SK-N-SH treated with all-trans-retinoic acid at 6 μM for 48 hours (cell line): ENCODE data around the gene NFIL3.

ENCODE experiments used
- ATAC-seq: fragments of 200-7000 bp; cut with Tn5 transposase; 3 replicates; pipeline ENCODE4 v1.9.1; 2020; ENCODE audit warnings: mild to moderate bottlenecking, moderate library complexity
- ARNTL ChIP-seq: fragments of 450-650 bp; formaldehyde crosslinking; IDR thresholded peaks from 2 replicates; pipeline ENCODE4 v1.5.0; 2020; ENCODE audit warnings: low read depth, mild to moderate bottlenecking, moderate library complexity, borderline replicate concordance
- BACH2 ChIP-seq: fragments of 250-450 bp; sonication (Bioruptor Pico); IDR thresholded peaks from 2 replicates; pipeline ENCODE4 v1.9.0; 2021; ENCODE audit warnings: mild to moderate bottlenecking, borderline replicate concordance
- CREB5 ChIP-seq: fragments of 250-450 bp; sonication (Bioruptor Pico); IDR thresholded peaks from 2 replicates; pipeline ENCODE4 v1.5.1; 2020; ENCODE audit warnings: low read depth, mild to moderate bottlenecking, moderate library complexity
- CSDC2 ChIP-seq: fragments of 250-450 bp; sonication (Bioruptor Pico); IDR thresholded peaks from 2 replicates; pipeline ENCODE4 v1.5.0; 2020; ENCODE audit warnings: mild to moderate bottlenecking, moderate library complexity
- ESRRG ChIP-seq: fragments of 250-450 bp; sonication (Bioruptor Pico); IDR thresholded peaks from 2 replicates; pipeline ENCODE4 v1.6.1; 2021; ENCODE audit warnings: mild to moderate bottlenecking
- GLIS3 ChIP-seq: fragments of 250-450 bp; sonication (Bioruptor Pico); IDR thresholded peaks from 2 replicates; pipeline ENCODE4 v1.5.0; 2020; ENCODE audit warnings: mild to moderate bottlenecking, moderate library complexity
- OSR1 ChIP-seq: fragments of 250-450 bp; sonication (Bioruptor Pico); IDR thresholded peaks from 2 replicates; pipeline ENCODE4 v1.8.0; 2022; ENCODE audit warnings: moderate library complexity, mild to moderate bottlenecking, inconsistent platforms
- PPARA ChIP-seq: fragments of 250-450 bp; sonication (Bioruptor Pico); IDR thresholded peaks from 2 replicates; pipeline ENCODE4 v1.5.0; 2020; ENCODE audit warnings: mild to moderate bottlenecking, borderline replicate concordance
- SNAI2 ChIP-seq: fragments of 250-450 bp; sonication (Bioruptor Pico); IDR thresholded peaks from 2 replicates; pipeline ENCODE4 v1.5.0; 2020; ENCODE audit warnings: mild to moderate bottlenecking, moderate library complexity
- TCF4 ChIP-seq: fragments of 250-450 bp; sonication (Bioruptor Pico); IDR thresholded peaks from 2 replicates; pipeline ENCODE4 v1.8.0; 2021; ENCODE audit warnings: mild to moderate bottlenecking, moderate library complexity, borderline replicate concordance
- TOX ChIP-seq: fragments of 250-450 bp; sonication (Bioruptor Pico); IDR thresholded peaks from 2 replicates; pipeline ENCODE4 v1.8.0; 2021; ENCODE audit warnings: mild to moderate bottlenecking, moderate library complexity, borderline replicate concordance
- ZC3H10 ChIP-seq: fragments of 250-450 bp; sonication (Bioruptor Pico); IDR thresholded peaks from 2 replicates; pipeline ENCODE4 v1.5.1; 2021; ENCODE audit warnings: mild to moderate bottlenecking, moderate library complexity
- ZFP3 ChIP-seq: fragments of 250-450 bp; sonication (Bioruptor Pico); IDR thresholded peaks from 2 replicates; pipeline ENCODE4 v1.5.0; 2020; ENCODE audit warnings: mild to moderate bottlenecking, moderate library complexity
- ZFP30 ChIP-seq: fragments of 450-650 bp; formaldehyde crosslinking; IDR thresholded peaks from 2 replicates; pipeline ENCODE4 v1.5.0; 2022; ENCODE audit warnings: mild to moderate bottlenecking, moderate library complexity
- ZNF70 ChIP-seq: fragments of 450-650 bp; formaldehyde crosslinking; IDR thresholded peaks from 2 replicates; pipeline ENCODE4 v1.5.0; 2020; ENCODE audit warnings: mild to moderate bottlenecking, moderate library complexity
- ZNF8 ChIP-seq: fragments of 450-650 bp; formaldehyde crosslinking; IDR thresholded peaks from 2 replicates; pipeline ENCODE4 v1.5.0; 2020; ENCODE audit warnings: mild to moderate bottlenecking, moderate library complexity
- TF ChIP-seq, protein P1 (sequence below): fragments of 250-450 bp; sonication (Bioruptor Pico); IDR thresholded peaks from 2 replicates; pipeline ENCODE4 v1.5.0; 2020; ENCODE audit warnings: mild to moderate bottlenecking, moderate library complexity

NFIL3 gene

DNA sequence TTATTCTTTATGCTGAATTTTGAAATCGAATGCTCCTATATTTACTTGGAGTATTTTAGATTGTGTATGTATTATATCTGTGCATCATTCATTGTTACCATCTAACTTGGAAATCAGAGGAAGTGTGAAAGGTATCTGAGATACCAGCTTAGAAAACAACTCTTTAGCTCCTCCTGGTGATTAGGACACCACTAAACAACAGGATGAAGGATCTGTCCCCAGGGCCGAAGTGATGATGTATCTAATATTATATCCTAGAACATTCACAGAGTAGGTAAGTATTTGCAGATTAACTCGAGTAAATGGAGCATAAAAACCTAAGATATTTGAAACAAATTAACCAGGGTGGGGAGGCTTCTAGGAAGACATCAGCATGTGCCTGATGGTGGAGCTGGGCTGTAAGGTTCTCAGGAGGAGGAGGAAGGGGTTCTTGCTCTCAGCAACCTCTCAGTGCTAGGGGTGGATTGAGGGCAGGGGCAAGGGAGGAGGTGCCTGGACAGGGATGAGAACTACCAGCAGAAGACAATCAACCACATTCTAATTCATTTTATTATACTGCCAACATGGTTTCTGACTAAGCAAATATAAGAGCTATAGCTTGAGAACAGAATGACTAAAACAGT, 2.6 kb upstream of the NFIL3 start:
- TF ChIP-seq CREB5 (CRISPR knock-in tag) = no peak
- TF ChIP-seq ZNF70 (CRISPR knock-in tag) = peak; percentile 34; the same call in 1 of the 2 replicates
- peak; percentile 35 for ATAC-seq

GRCh38 chr9:91425271-91425670, 1.6 kb upstream of the NFIL3 start:
- no peak for ATAC-seq
- TF ChIP-seq TOX (CRISPR knock-in tag) = no peak
- no peak for TF ChIP-seq SNAI2
- TF ChIP-seq OSR1 (CRISPR knock-in tag) = no peak
- TF ChIP-seq ARNTL (CRISPR knock-in tag) = no peak
- TF ChIP-seq ZNF70 (CRISPR knock-in tag) = no peak
- no peak for TF ChIP-seq ZFP3 (CRISPR knock-in tag)
- no peak for TF ChIP-seq ESRRG (CRISPR knock-in tag)
- no peak for TF ChIP-seq ZNF8 (CRISPR knock-in tag)

DNA sequence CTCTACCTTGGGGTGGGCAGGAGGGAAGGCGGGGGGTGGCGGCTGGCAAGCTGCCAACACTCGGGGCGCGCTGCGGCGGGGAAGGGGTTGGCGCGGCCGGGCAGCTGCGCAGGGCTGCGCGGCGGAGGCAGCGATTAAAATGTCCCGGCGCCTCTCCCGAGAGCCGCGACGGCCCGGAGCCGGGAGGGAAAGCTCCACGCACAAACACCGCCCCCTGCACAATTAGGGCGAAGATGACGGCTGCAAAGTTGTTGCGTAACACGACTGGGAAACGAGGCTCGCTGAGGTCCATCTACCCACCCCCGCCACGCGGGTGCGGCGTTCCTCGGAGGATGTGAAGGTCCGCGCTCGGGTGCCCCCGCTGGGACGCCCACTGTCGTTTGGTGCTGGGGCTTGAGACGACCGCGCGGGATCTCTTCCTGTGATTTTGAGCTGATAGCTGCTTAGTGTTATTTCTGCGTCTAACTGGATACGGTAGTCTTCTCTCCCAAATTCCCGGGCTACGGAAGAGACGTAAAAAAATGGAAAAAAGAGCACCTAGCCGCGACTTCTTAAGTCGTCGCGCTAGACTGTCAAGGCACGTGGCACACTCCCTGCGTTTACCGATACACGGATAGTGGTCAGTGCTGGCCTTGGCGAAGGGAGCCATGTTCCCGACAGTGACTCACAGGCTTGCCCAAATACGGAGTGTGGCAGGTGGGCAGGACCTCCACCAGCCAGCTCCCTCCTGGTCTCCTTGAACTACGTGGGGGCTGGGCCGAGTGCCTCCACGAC, 958 bp upstream of the NFIL3 start:
- TF ChIP-seq OSR1 (CRISPR knock-in tag) (no peak), GLIS3 (CRISPR knock-in tag) (0 out of 2 replicates have a peak, but pooled peaks have one; percentile 44)
- TF ChIP-seq, all 23 proteins: peak for 1
- peak; percentile 54 for ATAC-seq

DNA sequence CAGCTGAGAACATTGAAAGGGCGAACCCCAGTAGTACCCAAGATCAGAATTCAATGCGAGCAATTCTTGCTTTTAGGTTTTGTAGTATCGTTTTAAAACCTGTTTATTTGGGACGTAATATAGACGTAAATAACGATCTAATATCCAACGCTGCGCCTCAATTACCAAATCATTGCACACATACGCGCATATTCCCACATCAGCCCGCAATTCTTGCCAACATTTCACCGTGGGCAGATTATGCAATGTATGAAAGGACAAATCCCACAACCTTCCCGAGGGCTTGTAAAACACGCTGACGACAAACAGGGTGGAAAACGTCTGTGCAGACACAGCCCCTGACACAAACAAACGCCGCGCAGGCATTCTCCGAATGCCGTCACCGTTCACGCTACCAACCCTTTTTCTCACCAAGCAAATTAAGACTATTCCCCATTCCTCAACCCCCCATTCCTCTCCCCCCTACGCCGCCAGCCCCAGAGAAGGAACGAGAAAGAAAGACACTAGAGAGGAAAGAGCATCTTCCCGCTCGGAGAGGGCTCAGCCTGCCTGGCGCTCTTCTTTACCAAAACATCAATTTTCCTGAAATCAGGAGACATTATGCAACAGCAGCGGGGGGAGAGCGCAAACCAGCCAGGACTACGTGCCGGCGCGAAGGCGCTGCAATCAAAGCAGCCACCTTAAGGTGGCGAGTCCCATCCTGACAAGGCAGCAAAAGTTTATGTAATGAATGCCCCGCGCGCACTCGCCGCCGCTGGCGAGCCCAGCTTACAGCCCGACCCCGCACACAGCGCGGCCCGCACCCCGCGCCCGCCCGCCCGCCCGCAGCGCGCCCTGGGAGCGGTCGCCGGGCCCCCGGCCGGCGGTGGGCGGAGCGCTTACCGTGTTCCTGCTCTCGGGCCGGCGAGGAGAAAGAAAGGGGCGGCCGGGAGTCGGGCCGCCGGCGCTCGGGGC, 597 bp downstream of the NFIL3 start:
- no peak for TF ChIP-seq PPARA
- no peak for TF ChIP-seq TOX (CRISPR knock-in tag)
- TF ChIP-seq, protein P1, sequence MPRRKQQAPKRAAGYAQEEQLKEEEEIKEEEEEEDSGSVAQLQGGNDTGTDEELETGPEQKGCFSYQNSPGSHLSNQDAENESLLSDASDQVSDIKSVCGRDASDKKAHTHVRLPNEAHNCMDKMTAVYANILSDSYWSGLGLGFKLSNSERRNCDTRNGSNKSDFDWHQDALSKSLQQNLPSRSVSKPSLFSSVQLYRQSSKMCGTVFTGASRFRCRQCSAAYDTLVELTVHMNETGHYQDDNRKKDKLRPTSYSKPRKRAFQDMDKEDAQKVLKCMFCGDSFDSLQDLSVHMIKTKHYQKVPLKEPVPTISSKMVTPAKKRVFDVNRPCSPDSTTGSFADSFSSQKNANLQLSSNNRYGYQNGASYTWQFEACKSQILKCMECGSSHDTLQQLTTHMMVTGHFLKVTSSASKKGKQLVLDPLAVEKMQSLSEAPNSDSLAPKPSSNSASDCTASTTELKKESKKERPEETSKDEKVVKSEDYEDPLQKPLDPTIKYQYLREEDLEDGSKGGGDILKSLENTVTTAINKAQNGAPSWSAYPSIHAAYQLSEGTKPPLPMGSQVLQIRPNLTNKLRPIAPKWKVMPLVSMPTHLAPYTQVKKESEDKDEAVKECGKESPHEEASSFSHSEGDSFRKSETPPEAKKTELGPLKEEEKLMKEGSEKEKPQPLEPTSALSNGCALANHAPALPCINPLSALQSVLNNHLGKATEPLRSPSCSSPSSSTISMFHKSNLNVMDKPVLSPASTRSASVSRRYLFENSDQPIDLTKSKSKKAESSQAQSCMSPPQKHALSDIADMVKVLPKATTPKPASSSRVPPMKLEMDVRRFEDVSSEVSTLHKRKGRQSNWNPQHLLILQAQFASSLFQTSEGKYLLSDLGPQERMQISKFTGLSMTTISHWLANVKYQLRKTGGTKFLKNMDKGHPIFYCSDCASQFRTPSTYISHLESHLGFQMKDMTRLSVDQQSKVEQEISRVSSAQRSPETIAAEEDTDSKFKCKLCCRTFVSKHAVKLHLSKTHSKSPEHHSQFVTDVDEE (CRISPR knock-in tag) = no peak
- TF ChIP-seq ZC3H10 = no peak
- no peak for TF ChIP-seq BACH2 (CRISPR knock-in tag)
- TF ChIP-seq GLIS3 (CRISPR knock-in tag) = no peak
- TF ChIP-seq CSDC2 (CRISPR knock-in tag) = no peak
- TF ChIP-seq TCF4 (CRISPR knock-in tag) = no peak
- TF ChIP-seq ARNTL (CRISPR knock-in tag) = no peak
- peak; percentile 21 for ATAC-seq

DNA sequence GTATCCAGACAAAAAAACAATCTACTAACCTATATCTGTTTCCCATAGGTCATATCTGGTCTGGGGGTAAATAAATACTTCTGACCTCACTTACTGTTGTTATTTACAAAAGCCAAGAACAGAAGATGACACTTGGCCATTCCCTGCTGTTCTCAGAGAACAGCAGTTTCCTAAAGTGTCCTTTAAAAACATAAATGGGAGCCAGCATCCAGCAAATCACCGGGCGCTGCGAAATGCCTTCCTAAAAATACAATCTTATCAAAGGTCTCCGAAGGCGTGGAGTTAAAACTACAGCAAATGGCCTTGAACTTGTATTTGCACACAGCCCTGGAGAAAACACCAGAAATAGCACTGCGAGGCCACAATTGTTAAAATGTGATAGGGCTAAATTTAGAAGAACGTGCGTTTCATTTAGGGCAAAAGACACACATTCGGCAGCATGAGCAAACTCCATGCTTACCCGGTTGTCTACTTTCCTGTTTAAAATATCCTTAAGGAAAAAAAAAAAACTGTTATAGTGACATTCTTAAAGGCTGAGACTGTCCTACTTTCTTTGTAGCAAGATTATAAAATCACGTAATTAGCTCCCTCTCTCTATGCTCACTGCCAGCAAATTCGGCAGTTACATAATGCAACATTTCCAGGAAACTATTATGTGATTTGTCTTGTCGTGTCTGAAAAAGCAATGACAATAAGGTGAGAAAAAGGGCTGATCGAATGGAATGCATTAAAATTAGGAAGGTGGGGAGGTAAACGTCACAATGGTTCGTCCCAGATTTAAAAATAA, 1.5 kb downstream of the NFIL3 start:
- no peak for TF ChIP-seq PPARA
- no peak for TF ChIP-seq ARNTL (CRISPR knock-in tag)
- no peak for TF ChIP-seq SNAI2
- no peak for TF ChIP-seq TOX (CRISPR knock-in tag)
- no peak for TF ChIP-seq BACH2 (CRISPR knock-in tag)
- TF ChIP-seq ZFP30 = no peak
- TF ChIP-seq CREB5 (CRISPR knock-in tag) = no peak
- TF ChIP-seq, protein P1 (CRISPR knock-in tag) = no peak
- TF ChIP-seq ESRRG (CRISPR knock-in tag) = no peak
- no peak for TF ChIP-seq OSR1 (CRISPR knock-in tag)
- TF ChIP-seq GLIS3 (CRISPR knock-in tag) = no peak
- no peak; the same call in 1 of the 3 replicates for ATAC-seq
